ENCODE results near the gene ANK2. TPM values are rescaled to one million over a fixed set of nuclear protein-coding genes. Genes with fewer than 3 reads are reported as not detected.
A peak's percentile ranks its signal among the peaks of the same experiment; 100 is the strongest.

Gene ANK2
- total RNA-seq, 2 donors from 2014 or later: 1.1 TPM; not detected in 1

- no peak overlapping the region for H3K27ac Mint-ChIP-seq
- ATAC-seq (no peak), DNase-seq (ENCODE audit: low spot score) (no peak)
- no peak overlapping the region for H3K4me3 Mint-ChIP-seq
- no peaks in the 10 kb centered on the region for H3K27me3 Mint-ChIP-seq
- H3K9me3 Mint-ChIP-seq: no peaks in the 10 kb centered on the region
- no peaks in the 10 kb centered on the region for H3K36me3 Mint-ChIP-seq
- no peaks in the 10 kb centered on the region for H3K4me1 Mint-ChIP-seq (ENCODE audit: low read depth in 2 of 2)
These were observed 207.5 kb downstream of the ANK2 start for GRCh38 chr4:113256946-113257345.

GRCh38 chr4:113260688-113261087 is 211.2 kb downstream of the ANK2 start:
- ATAC-seq: no peak
- Mint-ChIP-seq H3K27me3 (no peaks in the 10 kb centered on the region), H3K9me3 (no peaks in the 10 kb centered on the region), H3K4me1 (ENCODE audit: low read depth in 2 of 2) (no peaks in the 10 kb centered on the region), H3K36me3 (no peaks in the 10 kb centered on the region), H3K4me3 (no peak overlapping the region), H3K27ac (no peak overlapping the region)
- DNase-seq (ENCODE audit: low spot score): no peak

- no peaks in the 10 kb centered on the region for H3K4me1 Mint-ChIP-seq (ENCODE audit: low read depth in 2 of 2)
These were observed 213.8 kb downstream of the ANK2 start for GRCh38 chr4:113263274-113263673.

GRCh38 chr4:113270520-113271319 is 221.3 kb downstream of the ANK2 start:
- no peaks in the 10 kb centered on the region for H3K36me3 Mint-ChIP-seq
- peaks cover 7 to 21% of the 10 kb centered on the region in 2 donors for H3K27me3 Mint-ChIP-seq
- ATAC-seq (no peak), DNase-seq (ENCODE audit: low spot score) (no peak)
- no peak overlapping the region for H3K4me3 Mint-ChIP-seq
- H3K27ac Mint-ChIP-seq: no peak overlapping the region
- H3K9me3 Mint-ChIP-seq: no peaks in the 10 kb centered on the region
- H3K4me1 Mint-ChIP-seq (ENCODE audit: low read depth in 2 of 2): no peaks in the 10 kb centered on the region

More at GRCh38 chr4:113263274-113263673, 213.8 kb downstream of the ANK2 start:
- no peaks in the 10 kb centered on the region for H3K9me3 Mint-ChIP-seq
- DNase-seq (ENCODE audit: low spot score): no peak
- H3K36me3 Mint-ChIP-seq: no peaks in the 10 kb centered on the region
- H3K4me3 Mint-ChIP-seq: no peak overlapping the region
- no peak for ATAC-seq
- H3K27ac Mint-ChIP-seq: no peak overlapping the region
- no peaks in the 10 kb centered on the region for H3K27me3 Mint-ChIP-seq

GRCh38 chr4:113272523-113272922 is 223.1 kb downstream of the ANK2 start:
- no peaks in the 10 kb centered on the region for H3K4me1 Mint-ChIP-seq (ENCODE audit: low read depth in 2 of 2)
- H3K36me3 Mint-ChIP-seq: no peaks in the 10 kb centered on the region
- no peaks in the 10 kb centered on the region for H3K9me3 Mint-ChIP-seq
- DNase-seq (ENCODE audit: low spot score) (no peak), ATAC-seq (no peak)
- H3K27me3 Mint-ChIP-seq: peaks cover 7 to 21% of the 10 kb centered on the region in 2 donors
- no peak overlapping the region for H3K27ac Mint-ChIP-seq
- H3K4me3 Mint-ChIP-seq: no peak overlapping the region

- Mint-ChIP-seq H3K27ac (no peak overlapping the region), H3K9me3 (no peaks in the 10 kb centered on the region), H3K4me3 (no peak overlapping the region), H3K36me3 (no peaks in the 10 kb centered on the region), H3K27me3 (peaks cover 9 to 24% of the 10 kb centered on the region in 2 donors), H3K4me1 (ENCODE audit: low read depth in 2 of 2) (no peaks in the 10 kb centered on the region)
- DNase-seq (ENCODE audit: low spot score) (no peak), ATAC-seq (no peak)
These were observed 224.3 kb downstream of the ANK2 start for GRCh38 chr4:113273721-113274220.

- no peaks in the 10 kb centered on the region for H3K9me3 Mint-ChIP-seq
- ATAC-seq: no peak
- H3K4me1 Mint-ChIP-seq (ENCODE audit: low read depth in 2 of 2): no peaks in the 10 kb centered on the region
- no peak overlapping the region for H3K4me3 Mint-ChIP-seq
- DNase-seq (ENCODE audit: low spot score): no peak
- H3K27ac Mint-ChIP-seq: no peak overlapping the region
- peaks cover 4 to 16% of the 10 kb centered on the region in 2 donors for H3K27me3 Mint-ChIP-seq
- no peaks in the 10 kb centered on the region for H3K36me3 Mint-ChIP-seq
These were observed 227.2 kb downstream of the ANK2 start for GRCh38 chr4:113276464-113277170.

GRCh38 chr4:113278324-113278934 is 229.0 kb downstream of the ANK2 start:
- Mint-ChIP-seq H3K36me3 (no peaks in the 10 kb centered on the region), H3K4me3 (no peak overlapping the region), H3K27me3 (peaks cover 4 to 10% of the 10 kb centered on the region in 2 donors), H3K27ac (no peak overlapping the region), H3K9me3 (no peaks in the 10 kb centered on the region), H3K4me1 (ENCODE audit: low read depth in 2 of 2) (no peaks in the 10 kb centered on the region)
- ATAC-seq (peak; percentile 68 to 75), DNase-seq (ENCODE audit: low spot score) (peak; percentile 62)

GRCh38 chr4:113285501-113285900 is 236.0 kb downstream of the ANK2 start:
- DNase-seq (ENCODE audit: low spot score) (no peak), ATAC-seq (no peak)
- Mint-ChIP-seq H3K4me1 (ENCODE audit: low read depth in 2 of 2) (no peaks in the 10 kb centered on the region), H3K9me3 (no peaks in the 10 kb centered on the region), H3K4me3 (no peak overlapping the region), H3K27me3 (no peaks in the 10 kb centered on the region), H3K27ac (no peak overlapping the region), H3K36me3 (no peaks in the 10 kb centered on the region)

GRCh38 chr4:113288257-113288656 is 238.8 kb downstream of the ANK2 start:
- DNase-seq (ENCODE audit: low spot score) (no peak), ATAC-seq (no peak)
- Mint-ChIP-seq H3K36me3 (no peaks in the 10 kb centered on the region), H3K9me3 (no peaks in the 10 kb centered on the region), H3K27me3 (peaks cover 0 to 7% of the 10 kb centered on the region in 2 donors), H3K4me1 (ENCODE audit: low read depth in 2 of 2) (no peaks in the 10 kb centered on the region), H3K27ac (no peak overlapping the region), H3K4me3 (no peak overlapping the region)

GRCh38 chr4:113288696-113289095 is 239.2 kb downstream of the ANK2 start:
- no peak overlapping the region for H3K4me3 Mint-ChIP-seq
- DNase-seq (ENCODE audit: low spot score): no peak
- no peaks in the 10 kb centered on the region for H3K36me3 Mint-ChIP-seq
- H3K9me3 Mint-ChIP-seq: no peaks in the 10 kb centered on the region
- peaks cover 0 to 7% of the 10 kb centered on the region in 2 donors for H3K27me3 Mint-ChIP-seq
- no peak for ATAC-seq
- H3K4me1 Mint-ChIP-seq (ENCODE audit: low read depth in 2 of 2): no peaks in the 10 kb centered on the region
- no peak overlapping the region for H3K27ac Mint-ChIP-seq

GRCh38 chr4:113289766-113290165 is 240.3 kb downstream of the ANK2 start:
- Mint-ChIP-seq H3K9me3 (no peaks in the 10 kb centered on the region), H3K4me1 (ENCODE audit: low read depth in 2 of 2) (no peaks in the 10 kb centered on the region), H3K36me3 (no peaks in the 10 kb centered on the region), H3K27me3 (peaks cover 0 to 7% of the 10 kb centered on the region in 2 donors), H3K4me3 (no peak overlapping the region), H3K27ac (no peak overlapping the region)
- ATAC-seq: no peak
- DNase-seq (ENCODE audit: low spot score): no peak

GRCh38 chr4:113290666-113291065 is 241.2 kb downstream of the ANK2 start:
- Mint-ChIP-seq H3K4me3 (no peak overlapping the region), H3K36me3 (no peaks in the 10 kb centered on the region), H3K4me1 (ENCODE audit: low read depth in 2 of 2) (no peaks in the 10 kb centered on the region), H3K27ac (no peak overlapping the region), H3K27me3 (peaks cover 0 to 7% of the 10 kb centered on the region in 2 donors), H3K9me3 (no peaks in the 10 kb centered on the region)
- no peak for ATAC-seq
- DNase-seq (ENCODE audit: low spot score): no peak
